NCI-H2171 (cell line): ENCODE data around the gene COG4.
"Not testable (repeated sequence)": the region's sequence is repeated elsewhere in the genome, so short reads cannot be mapped to it uniquely, and the experiment has no call there.

Experiments used
- DNase-seq: peaks from one replicate; lab custom pipeline; 2025; lab: John Stamatoyannopoulos, UW

COG4 gene

DNA sequence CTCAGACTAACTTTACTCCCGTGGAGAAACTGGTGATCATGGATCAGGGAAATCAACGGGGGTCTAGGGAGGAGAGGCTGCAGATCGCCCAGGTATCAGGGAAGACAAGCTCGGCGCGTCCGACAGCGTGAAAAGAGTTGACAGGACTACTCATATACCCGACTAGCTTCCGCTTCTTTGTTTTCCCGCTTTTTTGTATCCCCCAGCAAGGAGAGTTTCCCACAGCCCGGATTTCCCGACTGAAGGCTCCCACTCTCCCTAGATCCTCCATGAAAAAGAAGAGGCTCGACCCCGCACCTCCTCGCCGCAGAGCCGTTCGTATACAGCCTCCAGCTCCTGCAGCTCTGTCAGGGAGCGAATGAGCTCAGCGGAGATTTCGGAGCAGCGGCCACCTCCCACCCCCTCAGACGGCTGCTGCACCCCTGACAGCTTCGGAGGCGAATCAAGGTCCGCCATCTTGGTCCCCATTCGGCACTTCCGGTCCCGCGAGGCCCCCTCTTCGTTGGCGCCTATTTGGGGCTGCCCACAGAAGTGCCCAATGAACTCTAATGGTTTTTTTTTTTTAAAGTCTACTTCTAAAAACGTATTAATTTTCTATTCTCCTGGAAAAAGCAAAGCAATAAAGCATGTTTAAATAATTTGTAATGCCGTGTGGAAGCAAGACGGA lies at the start of gene COG4:
Gene COG4, minus strand, starts transcription at position 479 of the 667 bp plus-strand sequence. Its CDS starts 11 bp downstream, at position 468.
- DNase-seq = peak; percentile 88

DNA sequence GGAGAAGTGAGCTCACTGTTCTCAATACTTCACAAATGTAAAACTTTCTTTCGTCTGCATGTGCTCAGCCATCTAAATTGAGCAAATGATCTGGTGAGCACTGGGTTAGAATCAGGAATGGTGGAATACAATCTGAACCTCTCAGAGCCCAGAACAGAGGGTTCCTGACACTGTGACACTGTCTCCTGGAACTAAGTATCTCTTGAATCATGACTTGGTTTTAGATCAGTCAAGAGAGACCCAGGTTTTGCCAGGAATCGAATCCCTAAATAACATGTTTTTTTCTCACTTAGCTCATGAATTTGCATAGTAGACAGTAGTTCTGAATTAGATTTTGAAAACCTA lies 49.5 kb upstream of the COG4 start:
- DNase-seq = no peak

DNA sequence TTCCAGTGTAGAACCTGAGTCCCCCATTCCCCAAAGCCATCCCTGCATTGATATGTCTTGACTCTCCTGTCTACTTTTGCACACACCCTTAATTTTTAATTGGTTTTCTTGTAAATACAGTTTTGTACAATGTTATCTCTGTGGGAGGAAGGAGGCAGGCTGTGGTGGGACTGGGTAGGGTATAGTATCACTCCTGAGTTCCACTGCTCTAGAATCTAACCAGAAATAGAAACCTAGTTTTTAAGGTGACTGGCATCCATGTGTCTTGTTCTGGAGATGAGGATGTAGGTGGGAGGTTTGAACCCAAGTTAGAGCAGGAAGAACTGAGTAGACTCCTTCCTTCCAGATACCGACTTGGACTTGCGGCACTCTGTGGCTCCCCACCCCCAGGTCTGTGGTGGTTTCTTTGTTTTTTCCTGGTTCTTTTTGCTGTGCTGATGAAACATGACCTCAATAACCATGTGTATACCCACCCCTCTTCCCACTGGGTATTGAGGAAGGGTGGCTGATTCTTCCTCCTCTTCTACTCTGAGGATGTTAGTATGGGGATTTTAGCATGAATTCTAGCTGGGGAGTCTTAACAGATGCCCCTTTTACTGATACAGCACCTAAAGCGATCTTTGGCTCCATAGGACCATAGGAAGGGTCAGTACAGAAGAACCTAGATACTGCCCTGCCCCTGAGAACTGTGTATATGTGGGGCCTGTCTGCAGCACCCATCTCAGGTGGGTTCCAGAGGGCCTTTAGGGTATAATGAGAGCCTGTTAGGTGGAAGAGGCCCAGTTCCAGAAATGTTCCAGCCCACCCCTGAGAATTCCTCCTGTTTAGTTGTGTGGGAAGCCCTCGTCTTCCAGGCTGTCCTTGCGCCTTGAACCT lies 48.9 kb upstream of the COG4 start:
- DNase-seq = no peak

DNA sequence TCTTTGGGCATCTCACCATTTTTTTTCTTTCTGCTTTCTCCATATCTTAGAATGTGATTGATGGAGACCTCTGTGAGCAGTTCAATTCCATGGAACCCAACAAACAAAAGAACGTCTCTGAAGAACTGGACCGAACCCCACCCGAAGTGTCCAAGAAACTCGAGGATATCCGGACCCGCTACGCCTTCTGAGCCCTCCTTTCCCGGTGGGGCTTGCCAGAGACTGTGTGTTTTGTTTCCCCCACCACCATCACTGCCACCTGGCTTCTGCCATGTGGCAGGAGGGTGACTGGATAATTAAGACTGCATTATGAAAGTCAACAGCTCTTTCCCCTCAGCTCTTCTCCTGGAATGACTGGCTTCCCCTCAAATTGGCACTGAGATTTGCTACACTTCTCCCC lies 48.3 kb upstream of the COG4 start:
- no peak for DNase-seq

DNA sequence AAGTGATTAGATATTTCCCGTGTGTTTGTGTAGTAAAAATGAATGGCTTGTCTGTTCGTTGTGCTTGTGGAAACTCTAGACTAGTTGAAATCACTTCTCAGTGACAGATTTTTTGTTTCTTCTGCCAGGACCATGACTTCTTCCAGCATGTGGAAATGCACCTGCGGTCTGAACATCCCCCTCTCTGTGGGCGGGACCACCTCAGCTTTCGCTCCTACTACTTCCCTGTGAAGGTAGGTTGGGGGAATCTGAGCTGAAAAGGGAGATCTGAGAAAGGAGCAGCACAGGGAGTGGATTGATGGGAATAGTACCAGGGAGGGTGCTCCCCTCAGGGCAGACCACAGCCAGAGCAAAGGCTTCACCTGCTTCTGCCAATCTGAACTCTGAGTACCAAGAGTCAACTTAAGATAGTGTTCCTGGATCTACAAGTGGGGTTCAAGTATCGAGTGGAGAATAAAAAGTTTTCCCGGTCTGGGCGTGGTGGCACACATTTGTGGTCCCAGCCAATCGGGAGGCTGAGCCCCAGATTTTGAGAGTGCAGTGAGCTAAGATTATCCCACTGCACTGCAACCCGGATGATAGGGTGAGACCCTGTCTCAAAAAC lies 47.7 kb upstream of the COG4 start:
- no peak for DNase-seq

DNA sequence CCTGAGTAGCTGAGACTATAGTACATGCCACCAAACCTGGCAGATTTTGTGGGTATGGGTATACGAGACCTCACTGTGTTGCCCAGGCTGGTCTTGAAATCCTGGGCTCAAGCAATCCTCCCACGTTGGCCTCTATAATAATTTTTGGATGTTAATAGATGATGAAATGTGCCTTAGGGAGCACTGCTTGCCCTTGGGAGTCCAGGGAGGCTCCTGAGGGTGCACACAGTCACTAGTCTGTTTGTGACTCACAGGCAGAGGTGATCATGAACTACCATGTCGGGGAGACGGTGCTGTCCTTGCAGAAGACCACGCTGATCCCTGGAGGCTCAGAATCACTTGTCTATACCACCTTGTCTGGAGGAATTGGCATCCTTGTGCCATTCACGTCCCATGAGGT lies 46.4 kb upstream of the COG4 start:
- DNase-seq = no peak

DNA sequence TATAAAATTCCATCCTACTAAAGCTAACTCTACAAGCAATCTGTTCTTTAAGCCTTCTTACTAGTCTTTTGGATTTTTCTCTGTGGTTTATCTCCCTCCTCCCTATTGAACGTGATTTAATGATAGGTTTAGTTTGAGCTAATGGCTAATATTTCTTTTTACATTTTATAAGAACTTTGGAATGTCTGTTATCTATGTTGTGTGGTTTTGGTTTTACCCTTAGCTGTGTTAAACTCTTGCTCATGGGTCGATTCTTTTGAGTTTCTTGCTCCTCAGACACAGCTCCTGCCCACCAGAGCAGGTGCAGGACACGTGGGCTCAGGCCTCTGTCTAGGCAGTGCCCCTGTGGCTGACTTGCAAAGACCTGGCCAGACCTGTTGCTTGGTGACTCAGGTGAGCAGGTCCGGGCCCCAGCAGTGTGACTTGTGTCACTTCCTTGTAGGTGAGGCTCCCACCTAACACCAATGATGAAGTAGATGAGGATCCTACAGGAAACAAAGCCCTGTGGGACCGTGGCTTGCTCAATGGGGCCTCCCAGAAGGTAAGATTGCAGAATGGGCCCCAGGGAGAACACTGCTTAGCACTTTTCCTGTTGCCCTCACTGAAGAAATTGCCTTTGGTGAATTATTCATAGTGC lies 45.4 kb upstream of the COG4 start:
- DNase-seq = no peak

DNA sequence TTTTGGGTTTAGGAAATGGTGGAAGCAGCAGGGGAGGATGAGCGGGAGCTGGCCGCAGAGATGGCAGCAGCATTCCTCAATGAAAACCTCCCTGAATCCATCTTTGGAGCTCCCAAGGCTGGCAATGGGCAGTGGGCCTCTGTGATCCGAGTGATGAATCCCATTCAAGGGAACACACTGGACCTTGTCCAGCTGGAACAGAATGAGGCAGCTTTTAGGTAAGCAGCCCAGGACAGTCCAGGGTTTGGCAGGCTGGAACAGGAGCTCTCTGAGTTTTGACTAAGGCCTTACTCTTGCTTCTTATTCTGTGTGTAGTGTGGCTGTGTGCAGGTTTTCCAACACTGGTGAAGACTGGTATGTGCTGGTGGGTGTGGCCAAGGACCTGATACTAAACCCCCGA lies 41.7 kb upstream of the COG4 start:
- no peak for DNase-seq

DNA sequence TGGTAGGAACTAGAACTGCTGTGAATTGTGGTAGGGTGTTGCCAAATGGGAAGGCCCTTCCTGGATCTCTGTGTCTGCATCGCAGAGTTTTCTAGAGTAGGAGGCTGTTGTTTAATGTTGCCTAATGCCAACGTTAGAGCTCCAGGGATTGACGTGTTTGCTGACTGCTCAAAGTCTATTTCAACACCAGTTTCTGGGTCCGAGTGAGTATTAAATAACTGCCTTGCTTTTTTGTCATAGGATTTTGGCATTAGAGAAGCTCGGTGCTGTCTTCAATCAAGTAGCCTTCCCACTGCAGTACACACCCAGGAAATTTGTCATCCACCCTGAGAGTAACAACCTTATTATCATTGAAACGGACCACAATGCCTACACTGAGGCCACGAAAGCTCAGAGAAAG lies 40.3 kb upstream of the COG4 start:
- DNase-seq = no peak

DNA sequence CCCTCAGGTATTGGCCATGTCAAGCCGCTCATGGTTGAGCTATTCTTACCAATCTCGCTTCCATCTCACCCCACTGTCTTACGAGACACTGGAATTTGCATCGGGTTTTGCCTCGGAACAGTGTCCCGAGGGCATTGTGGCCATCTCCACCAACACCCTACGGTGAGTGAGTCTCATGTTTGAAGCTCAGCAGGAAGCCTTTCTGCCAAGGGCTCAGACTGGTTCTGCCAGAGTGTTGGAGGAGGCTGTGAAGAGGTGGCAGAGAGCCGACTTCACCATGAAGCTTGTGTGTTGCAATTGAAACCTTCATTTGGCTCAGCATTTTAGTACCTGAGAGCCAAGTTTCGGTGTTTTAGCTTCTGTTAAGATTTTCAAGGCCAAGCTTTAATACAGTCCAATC lies 38.3 kb upstream of the COG4 start:
- DNase-seq = no peak

DNA sequence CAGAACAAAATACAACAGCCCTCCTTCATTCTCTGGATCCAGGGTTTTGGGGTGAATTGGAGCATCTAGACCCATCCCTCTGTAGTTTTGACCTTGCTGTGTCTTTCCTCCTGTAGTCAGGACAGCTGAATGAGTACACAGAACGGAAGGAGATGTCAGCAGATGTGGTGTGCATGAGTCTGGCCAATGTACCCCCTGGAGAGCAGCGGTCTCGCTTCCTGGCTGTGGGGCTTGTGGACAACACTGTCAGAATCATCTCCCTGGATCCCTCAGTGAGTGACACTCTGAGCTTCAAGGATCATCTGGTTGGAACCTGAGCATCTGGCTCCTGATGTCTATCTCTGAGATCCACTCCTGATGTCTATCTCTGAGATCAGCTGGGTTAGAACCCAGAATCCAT lies 32.7 kb upstream of the COG4 start:
- no peak for DNase-seq

DNA sequence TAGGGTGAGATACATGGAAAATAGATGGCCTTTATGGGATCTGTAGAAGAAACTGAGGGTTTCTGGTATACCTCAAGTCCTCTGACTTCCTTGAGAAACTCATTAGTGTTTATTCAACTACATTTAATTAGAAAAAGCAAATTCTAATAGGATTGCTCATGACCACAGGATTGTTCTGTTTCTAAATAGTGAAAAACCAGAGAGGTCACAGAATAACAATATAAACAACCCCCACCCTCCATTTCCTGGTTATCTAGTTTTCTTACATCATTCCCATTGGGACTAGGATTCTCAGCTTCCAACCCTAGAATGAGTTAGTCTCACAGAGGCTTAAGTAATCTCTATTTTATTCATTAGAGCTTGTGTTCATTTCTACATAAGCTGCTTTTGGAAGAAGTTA lies 30.3 kb upstream of the COG4 start:
- no peak for DNase-seq

DNA sequence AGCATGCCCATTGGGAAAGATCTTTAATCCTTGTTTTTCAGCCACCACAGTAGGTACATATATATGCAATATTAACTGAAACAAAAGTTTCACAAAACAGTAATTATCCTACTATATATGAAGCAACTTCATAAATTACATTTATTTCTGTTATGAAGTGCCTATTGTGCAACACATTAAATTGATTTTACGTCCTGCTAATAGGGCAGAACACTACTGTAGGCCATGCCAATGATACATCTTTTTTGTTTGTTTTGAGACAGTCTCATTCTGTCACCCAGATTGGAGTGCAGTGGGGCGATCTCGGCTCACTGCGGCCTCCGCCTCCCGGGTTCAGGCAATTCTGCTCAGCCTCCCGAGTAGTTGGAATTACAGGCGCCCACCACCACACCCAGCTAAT lies 29.3 kb upstream of the COG4 start:
- no peak for DNase-seq

DNA sequence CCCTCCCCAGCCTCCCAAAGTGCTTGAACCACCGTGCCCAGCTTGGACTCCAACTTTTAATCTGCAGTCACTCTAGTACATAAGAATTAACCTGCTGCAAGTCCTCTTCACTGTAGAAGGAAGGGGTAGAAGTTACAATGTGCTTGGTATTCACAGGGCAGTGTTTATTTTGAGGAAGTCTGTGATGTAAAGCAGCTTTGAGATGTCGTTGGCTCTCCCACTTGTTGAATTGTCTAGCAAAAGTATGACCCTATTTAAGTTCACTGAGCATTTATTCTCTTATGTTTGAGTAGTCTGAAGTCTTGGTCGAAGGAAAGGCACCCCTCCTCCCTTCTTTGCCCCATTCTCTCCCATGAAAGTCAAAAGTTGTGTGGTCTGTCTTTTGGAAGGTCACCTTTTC lies 28.4 kb upstream of the COG4 start:
- no peak for DNase-seq

DNA sequence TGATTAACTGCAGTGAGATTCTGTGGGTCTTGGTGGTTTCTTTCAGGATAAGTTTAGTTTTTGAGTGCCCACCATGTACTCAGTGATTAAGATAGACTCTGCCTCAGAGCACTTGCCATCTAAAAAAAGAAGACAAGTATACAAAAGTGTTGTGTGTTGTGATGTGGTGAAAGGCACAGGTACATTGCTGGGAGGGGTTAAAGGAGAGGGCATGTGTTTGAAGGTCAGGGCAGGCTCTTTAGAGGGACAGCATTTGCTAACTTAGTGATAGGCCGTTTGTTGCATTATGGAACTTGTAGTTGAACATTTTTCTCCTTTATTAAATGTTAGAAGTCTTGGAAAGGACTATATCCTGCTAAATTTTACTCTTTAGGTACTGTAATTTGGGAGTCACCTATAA lies 26.7 kb upstream of the COG4 start:
- DNase-seq = no peak

DNA sequence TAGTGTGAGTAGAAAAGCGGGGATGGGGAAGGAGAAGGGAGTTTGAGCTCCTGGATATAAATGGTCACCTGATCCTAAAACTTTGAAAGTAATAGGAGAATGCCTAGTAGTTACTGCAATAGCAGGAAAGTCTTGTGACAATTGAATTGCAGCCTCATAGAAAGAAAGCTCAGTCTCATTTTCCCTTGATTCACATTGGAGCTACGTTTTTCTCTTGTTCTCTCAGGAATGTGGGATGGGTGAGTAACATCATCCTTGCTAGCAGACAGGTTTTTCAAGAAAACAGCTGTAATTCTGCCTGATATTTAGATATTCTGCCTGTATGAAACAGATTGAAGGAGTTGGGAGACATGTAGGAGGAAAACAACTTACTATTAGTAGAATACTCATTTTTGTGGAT lies 25.6 kb upstream of the COG4 start:
- no peak for DNase-seq

DNA sequence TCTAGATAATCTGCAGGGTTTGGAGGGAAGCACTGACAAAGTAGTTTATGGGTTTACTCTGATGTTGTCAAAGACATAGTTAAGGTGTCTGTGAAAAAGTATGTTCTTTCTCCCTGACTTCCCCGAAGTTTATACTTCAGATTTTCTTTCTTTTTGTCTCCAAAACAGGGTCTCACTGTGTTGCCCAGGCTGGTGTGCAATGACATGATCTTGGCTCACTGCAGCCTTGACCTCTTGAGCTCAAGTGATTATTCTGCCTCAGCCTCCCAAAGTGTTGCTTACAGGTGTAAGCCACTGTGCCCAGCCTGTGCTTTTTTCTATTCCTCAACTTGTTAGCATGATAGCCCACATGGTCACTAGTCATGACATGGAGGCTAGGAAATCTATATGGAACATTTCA lies 21.2 kb upstream of the COG4 start:
- no peak for DNase-seq

DNA sequence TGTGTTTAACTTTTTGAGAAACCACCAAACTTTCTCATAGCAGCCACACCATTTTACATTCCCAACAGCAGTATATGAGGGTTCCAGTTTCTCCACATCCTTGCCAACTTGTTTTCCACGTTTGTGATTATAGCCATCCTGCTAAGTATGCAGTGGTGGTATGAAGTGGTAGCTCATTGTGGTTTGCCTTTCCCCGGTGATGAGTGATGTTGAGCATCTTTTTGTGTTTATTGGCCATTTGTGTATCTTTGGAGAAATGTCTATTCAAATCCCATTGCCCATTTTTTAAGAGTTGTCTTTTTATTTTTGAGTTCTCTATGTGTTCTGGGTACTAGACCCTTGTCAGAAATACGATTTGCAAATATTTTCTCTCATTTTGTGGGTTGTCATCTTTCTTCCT lies 17.6 kb upstream of the COG4 start:
- no peak for DNase-seq

DNA sequence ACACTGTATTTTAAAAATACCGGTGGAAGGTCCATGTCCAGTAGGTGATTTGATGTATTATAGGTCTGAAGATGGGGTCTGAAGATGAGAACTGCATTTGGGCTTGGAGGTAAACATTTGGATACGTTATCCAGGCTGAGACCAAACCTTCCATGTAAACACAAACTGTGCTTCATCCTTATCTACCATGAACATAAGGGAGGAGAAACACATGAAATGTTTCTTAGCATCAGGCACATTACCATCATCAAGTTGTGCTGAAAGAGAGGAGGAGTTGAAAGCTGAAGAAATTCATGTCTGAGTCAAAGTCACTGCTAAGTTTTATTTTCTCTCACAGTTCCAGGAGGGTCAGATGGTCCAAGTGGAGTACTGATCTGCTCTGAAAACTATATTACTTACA lies 11.6 kb upstream of the COG4 start:
- DNase-seq = no peak

DNA sequence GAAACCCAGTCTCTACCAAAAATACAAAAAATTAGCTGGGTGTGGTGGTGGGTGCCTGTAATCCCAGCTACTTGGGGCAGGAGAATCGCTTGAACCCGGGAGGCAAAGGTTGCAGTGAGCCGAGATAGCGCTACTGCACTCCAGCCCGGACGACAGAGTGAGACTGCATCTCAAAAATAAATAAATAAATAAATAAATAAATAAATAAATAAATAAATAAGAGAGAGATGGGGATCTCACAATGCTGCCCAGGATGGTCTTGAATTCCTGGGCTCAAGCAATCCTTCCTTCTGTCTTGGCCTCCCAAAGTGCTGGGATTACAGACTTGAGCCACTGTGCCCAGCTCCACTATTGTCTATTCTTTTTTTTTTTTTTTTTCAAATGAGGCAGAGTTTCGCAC lies 6.6 kb upstream of the COG4 start:
- DNase-seq = not testable (repeated sequence)

DNA sequence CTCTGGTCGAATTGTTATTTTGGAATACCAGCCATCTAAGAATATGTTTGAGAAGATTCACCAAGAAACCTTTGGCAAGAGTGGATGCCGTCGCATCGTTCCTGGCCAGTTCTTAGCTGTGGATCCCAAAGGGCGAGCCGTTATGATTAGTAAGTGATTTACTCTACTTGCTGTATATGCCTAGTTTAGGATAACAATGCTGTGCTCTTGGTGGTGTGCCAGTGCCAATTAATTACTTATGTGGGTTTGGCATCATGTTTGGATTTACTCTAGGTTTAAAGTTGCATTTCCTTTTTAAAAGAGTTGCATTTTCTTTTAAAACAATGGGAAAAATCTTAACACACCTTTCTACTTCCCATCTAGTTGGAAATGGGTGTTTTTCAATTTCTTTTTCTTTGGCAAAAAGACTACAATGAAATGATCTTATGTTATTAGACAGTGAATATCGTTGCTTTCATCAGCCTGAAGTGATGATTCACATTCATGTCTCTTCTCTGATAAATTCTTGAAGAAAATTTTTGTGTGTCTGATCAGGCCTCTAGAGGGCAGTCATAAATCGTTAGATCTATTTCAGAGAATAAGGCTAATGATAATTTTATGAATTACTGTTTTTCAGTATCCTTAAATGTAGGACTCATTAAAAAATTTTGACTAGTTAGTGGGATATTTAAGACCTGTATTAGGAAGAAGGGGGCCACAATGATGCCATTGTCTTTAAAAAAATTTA lies 5.9 kb upstream of the COG4 start:
- no peak for DNase-seq

DNA sequence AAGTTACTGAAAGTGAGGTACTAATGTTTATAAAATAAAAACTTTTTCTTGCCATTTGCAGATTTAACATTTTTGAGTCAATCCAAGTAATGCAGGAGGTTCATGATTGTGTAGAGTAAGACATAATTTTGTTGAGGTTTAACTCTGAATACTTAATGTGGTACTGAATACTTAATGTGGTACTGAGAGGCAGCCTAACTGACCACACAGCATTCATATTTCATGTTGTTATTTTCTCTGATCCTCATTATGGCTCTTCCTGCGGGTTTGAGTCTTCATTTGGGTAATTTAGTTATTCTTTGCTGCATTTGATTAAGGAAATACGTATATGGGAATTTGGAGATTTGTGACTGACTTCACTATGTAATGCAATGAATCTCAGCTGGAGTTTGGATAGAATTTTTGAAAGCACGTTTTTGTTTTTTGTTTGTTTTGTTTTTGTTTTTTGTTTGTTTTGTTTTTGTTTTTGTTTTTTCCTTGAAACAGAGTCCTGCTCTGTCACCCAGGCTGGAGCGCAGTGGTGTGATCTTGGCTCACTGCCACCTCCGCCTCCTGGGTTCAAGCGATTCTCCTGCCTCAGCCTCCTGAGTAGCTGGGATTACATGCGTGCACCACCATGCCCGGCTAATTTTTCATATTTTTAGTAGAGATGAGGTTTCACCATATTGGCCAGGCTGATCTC lies 4.1 kb upstream of the COG4 start:
- DNase-seq = no peak
